ENCODE data around the gene AKAIN1. TPM values are rescaled to one million over a fixed set of nuclear protein-coding genes. Genes with fewer than 3 reads are reported as not detected.
A peak's percentile ranks its signal among the peaks of the same experiment; 100 is the strongest.

AKAIN1 gene
- polyA plus RNA-seq, 1 donor from 2014 or later = not detected

GRCh38 chr18:5239447-5239846 is 42.4 kb upstream of the AKAIN1 start:
- TF ChIP-seq REST (IDR thresholded peaks at IDR 0.05; ENCODE audit: borderline replicate concordance) = no peak
- no peak for TF ChIP-seq RAD21 (conservative IDR thresholded peaks at IDR 0.05)
- no peak for TF ChIP-seq SMC3 (conservative IDR thresholded peaks at IDR 0.05; ENCODE audit: poor library complexity)
- TF ChIP-seq TAF1 (IDR thresholded peaks at IDR 0.05; ENCODE audit: low read depth) = no peak
- TF ChIP-seq MXI1 (conservative IDR thresholded peaks at IDR 0.05; ENCODE audit: poor library complexity, severe bottlenecking) = no peak
- no peak for TF ChIP-seq EP300 (conservative IDR thresholded peaks at IDR 0.05; ENCODE audit: poor library complexity, severe bottlenecking)
- TF ChIP-seq CTCF (IDR thresholded peaks at IDR 0.05; ENCODE audit: poor library complexity, severe bottlenecking) = no peak
- no peak for TF ChIP-seq POLR2AphosphoS5 (IDR thresholded peaks at IDR 0.05)
- TF ChIP-seq EZH2 (IDR thresholded peaks at IDR 0.05; ENCODE audit: borderline replicate concordance, insufficient read depth, low read length, poor library complexity, severe bottlenecking) = no peak
- peak overlapping the region; percentile 93 for H3K4me2 ChIP-seq (ENCODE audit: low read length)
- H3K9ac ChIP-seq (ENCODE audit: low read length) = peak overlapping the region; percentile 96

GRCh38 chr18:5238371-5238976 is 41.4 kb upstream of the AKAIN1 start:
- no peaks in the 10 kb centered on the region for H3K27me3 ChIP-seq (ENCODE audit: insufficient read depth, low read depth, low read length)
- no peaks in the 10 kb centered on the region for H3K9me2 ChIP-seq (ENCODE audit: insufficient read depth, low read length)
- peak overlapping the region; percentile 93 for H3K4me2 ChIP-seq (ENCODE audit: low read length)
- H3K79me2 ChIP-seq (replicated peaks; ENCODE audit: insufficient read depth, low read length) = peaks cover 22% of the 10 kb centered on the region
- no peaks in the 10 kb centered on the region for H3K9me3 ChIP-seq (ENCODE audit: low read length)
- H3K4me3 ChIP-seq (ENCODE audit: low read length) = peak overlapping the region; percentile 84
- peak overlapping the region; percentile 88 for H2AFZ ChIP-seq (ENCODE audit: low read depth, low read length)
- peaks cover 8% of the 10 kb centered on the region for H3F3A ChIP-seq (ENCODE audit: insufficient read depth, low read length, poor library complexity, severe bottlenecking)
- no peak for TF ChIP-seq CTCF (IDR thresholded peaks at IDR 0.05; ENCODE audit: poor library complexity, severe bottlenecking)
- TF ChIP-seq TAF1 (IDR thresholded peaks at IDR 0.05; ENCODE audit: low read depth) = no peak
- TF ChIP-seq POLR2AphosphoS5 (IDR thresholded peaks at IDR 0.05) = no peak
- no peak for TF ChIP-seq RAD21 (conservative IDR thresholded peaks at IDR 0.05)
- no peak for TF ChIP-seq EP300 (conservative IDR thresholded peaks at IDR 0.05; ENCODE audit: poor library complexity, severe bottlenecking)
- TF ChIP-seq REST (IDR thresholded peaks at IDR 0.05; ENCODE audit: borderline replicate concordance) = no peak
- TF ChIP-seq MXI1 (conservative IDR thresholded peaks at IDR 0.05; ENCODE audit: poor library complexity, severe bottlenecking) = no peak
- no peak for TF ChIP-seq EZH2 (IDR thresholded peaks at IDR 0.05; ENCODE audit: borderline replicate concordance, insufficient read depth, low read length, poor library complexity, severe bottlenecking)
- peak overlapping the region; percentile 96 for H3K9ac ChIP-seq (ENCODE audit: low read length)
- peaks cover 6% of the 10 kb centered on the region for H3K36me3 ChIP-seq (ENCODE audit: insufficient read depth, low read length)
- H4K20me1 ChIP-seq (ENCODE audit: insufficient read depth) = no peaks in the 10 kb centered on the region
- peak overlapping the region; percentile 97 for H3K27ac ChIP-seq (ENCODE audit: low read length)

More at GRCh38 chr18:5239447-5239846, 42.4 kb upstream of the AKAIN1 start:
- Histone ChIP-seq H3K27ac (ENCODE audit: low read length) (no peak overlapping the region), H3K9me2 (ENCODE audit: insufficient read depth, low read length) (no peaks in the 10 kb centered on the region), H3K79me2 (replicated peaks; ENCODE audit: insufficient read depth, low read length) (peaks cover 22% of the 10 kb centered on the region), H3K4me3 (ENCODE audit: low read length) (peak overlapping the region; percentile 84), H2AFZ (ENCODE audit: low read depth, low read length) (no peak overlapping the region), H3F3A (ENCODE audit: insufficient read depth, low read length, poor library complexity, severe bottlenecking) (peaks cover 8% of the 10 kb centered on the region), H4K20me1 (ENCODE audit: insufficient read depth) (no peaks in the 10 kb centered on the region), H3K9me3 (ENCODE audit: low read length) (no peaks in the 10 kb centered on the region), H3K27me3 (ENCODE audit: insufficient read depth, low read depth, low read length) (no peaks in the 10 kb centered on the region), H3K36me3 (ENCODE audit: insufficient read depth, low read length) (peaks cover 6% of the 10 kb centered on the region)
